H1 (cell line): Measurements from ENCODE around the gene PIGM. TPM values are rescaled to one million over a fixed set of nuclear protein-coding genes. Genes with fewer than 3 reads are reported as not detected.

Experiments
- CTCF ChIA-PET: fragments of 300-600 bp; sonication (Branson Sonifier 250); formaldehyde crosslinking; loops from one replicate; lab custom pipeline; 2021; ENCODE audit not compliant: partially characterized antibody; lab: Charles Lee
- POLR2A ChIA-PET: fragments of 300-600 bp; sonication (Branson Sonifier 250); formaldehyde crosslinking; loops from one replicate; lab custom pipeline; 2021; ENCODE audit warnings: inconsistent platforms; ENCODE audit not compliant: partially characterized antibody; lab: Charles Lee
- DNase-seq, 2 experiments: peaks; one replicate each; pipeline versions ENCODE4 v3.0.0 to v3.0.0-alpha.2; 2010 to 2022; ENCODE audit warnings: low spot score in 2 of 2, low read depth in 1 of 2, mixed read lengths in 1 of 2
- FAIRE-seq: peaks from 2 replicates; lab custom pipeline; 2011; peaks lifted over from hg19 to GRCh38; lab: Jason Lieb, UNC
- H2AFZ ChIP-seq: 2 replicates; pipeline ENCODE4 v1.8.1; 2012; ENCODE audit warnings: low read length, inconsistent platforms
- H2AK5ac ChIP-seq: 2 replicates; pipeline ENCODE4 v1.6.1; 2013; ENCODE audit warnings: low read depth, low read length
- H2BK120ac ChIP-seq: replicated peaks from 2 replicates; pipeline ENCODE3; 2013; ENCODE audit warnings: low read depth, low read length, inconsistent platforms
- H2BK12ac ChIP-seq: 2 replicates; pipeline ENCODE4 v1.6.1; 2013; ENCODE audit warnings: low read depth, low read length
- H2BK15ac ChIP-seq: 2 replicates; pipeline ENCODE4 v1.6.1; 2013; ENCODE audit warnings: low read length
- H2BK20ac ChIP-seq: 2 replicates; pipeline ENCODE4 v1.6.1; 2013; ENCODE audit warnings: low read length
- H2BK5ac ChIP-seq: 2 replicates; pipeline ENCODE4 v1.6.1; 2013; ENCODE audit warnings: low read depth, low read length
- H3K14ac ChIP-seq: 2 replicates; pipeline ENCODE4 v1.6.1; 2013; ENCODE audit warnings: inconsistent platforms; ENCODE audit not compliant: insufficient read length
- H3K18ac ChIP-seq: 2 replicates; pipeline ENCODE4 v1.6.1; 2013; ENCODE audit warnings: low read length; ENCODE audit errors: extremely low read depth
- H3K23ac ChIP-seq: 2 replicates; pipeline ENCODE4 v1.6.1; 2013; ENCODE audit warnings: inconsistent platforms; ENCODE audit not compliant: insufficient read length
- H3K23me2 ChIP-seq: 2 replicates; pipeline ENCODE4 v1.6.1; 2013; ENCODE audit warnings: low read depth, low read length
- H3K27ac ChIP-seq: 2 replicates; pipeline ENCODE4 v1.6.1; 2011; ENCODE audit warnings: low read depth, low read length, inconsistent platforms
- H3K27me3 ChIP-seq, 4 experiments: replicated peaks in 1 of 4; 1 replicate in 1 of 4; 2 replicates in 3 of 4; pipeline versions ENCODE4 v1.6.1 to v1.8.1; 2011 to 2013; ENCODE audit warnings: low read length in 3 of 4, mild to moderate bottlenecking in 3 of 4, inconsistent platforms in 2 of 4, mixed read lengths in 2 of 4, moderate library complexity in 1 of 4; ENCODE audit not compliant: control insufficient read depth in 3 of 4, insufficient read depth in 3 of 4; ENCODE audit errors: extremely low read depth in 1 of 4
- H3K36me3 ChIP-seq, 4 experiments: 2 replicates each; pipeline versions ENCODE4 v1.6.1 to v1.8.1; 2011 to 2013; ENCODE audit warnings: mild to moderate bottlenecking in 4 of 4, low read length in 3 of 4, moderate library complexity in 2 of 4, control low read depth in 1 of 4, inconsistent platforms in 1 of 4; ENCODE audit not compliant: insufficient read depth in 4 of 4, control insufficient read depth in 2 of 4
- H3K4ac ChIP-seq: replicated peaks from 2 replicates; pipeline ENCODE3; 2013; ENCODE audit warnings: low read length, low read depth, mixed read lengths, inconsistent platforms; ENCODE audit not compliant: insufficient read length
- H3K4me1 ChIP-seq, 4 experiments: replicated peaks in 1 of 4; 1 replicate in 1 of 4; 2 replicates in 3 of 4; pipeline versions ENCODE4 v1.6.1 to v1.8.1; 2011 to 2013; ENCODE audit warnings: low read length in 3 of 4, inconsistent platforms in 2 of 4, mixed read lengths in 1 of 4; ENCODE audit not compliant: insufficient read depth in 4 of 4, control insufficient read depth in 3 of 4
- H3K4me2 ChIP-seq, 2 experiments: 2 replicates each; pipeline versions ENCODE4 v1.6.1 to v1.8.1; 2011 to 2013; ENCODE audit warnings: low read depth in 2 of 2, low read length in 2 of 2, control low read depth in 1 of 2, inconsistent platforms in 1 of 2, mild to moderate bottlenecking in 1 of 2; ENCODE audit not compliant: insufficient read depth in 1 of 2
- H3K4me3 ChIP-seq, 4 experiments: fragments of 200-600, 300-600 bp in 1 of 4; sonication (generic), shearing (Covaris generic), sonication (Bioruptor Twin) in 1 of 4; 2 replicates each; pipeline versions ENCODE4 v1.5.1 to v1.8.1; 2011 to 2016; ENCODE audit warnings: low read length in 4 of 4, low read depth in 3 of 4, control low read depth in 2 of 4, inconsistent platforms in 2 of 4, mild to moderate bottlenecking in 2 of 4, mixed read lengths in 1 of 4, moderate library complexity in 1 of 4; ENCODE audit not compliant: insufficient read depth in 2 of 4; ENCODE audit errors: extremely low read depth in 1 of 4
- H3K56ac ChIP-seq: replicated peaks from 2 replicates; pipeline ENCODE3; 2013; ENCODE audit warnings: low read depth, mild to moderate bottlenecking, mixed read lengths, low read length, inconsistent platforms; ENCODE audit not compliant: insufficient read length
- H3K79me1 ChIP-seq: 2 replicates; pipeline ENCODE4 v1.6.1; 2013; ENCODE audit warnings: low read depth, low read length, control low read depth
- H3K79me2 ChIP-seq, 2 experiments: 2 replicates each; pipeline versions ENCODE4 v1.6.1 to v1.8.1; 2012 to 2013; ENCODE audit warnings: low read length in 2 of 2, mild to moderate bottlenecking in 2 of 2, inconsistent platforms in 1 of 2; ENCODE audit not compliant: insufficient read depth in 2 of 2, control insufficient read depth in 1 of 2
- H3K9ac ChIP-seq, 4 experiments: replicated peaks in 1 of 4; 1 replicate in 1 of 4; 2 replicates in 3 of 4; pipeline versions ENCODE4 v1.6.1 to v1.8.1; 2011 to 2013; ENCODE audit warnings: low read depth in 3 of 4, low read length in 3 of 4, control low read depth in 2 of 4, mild to moderate bottlenecking in 2 of 4, moderate library complexity in 2 of 4, inconsistent platforms in 1 of 4; ENCODE audit errors: extremely low read depth in 1 of 4
- H3K9me3 ChIP-seq, 2 experiments: 2 replicates each; pipeline versions ENCODE4 v1.6.1 to v1.8.1; 2012 to 2013; ENCODE audit warnings: mild to moderate bottlenecking in 2 of 2, moderate library complexity in 2 of 2, control low read depth in 1 of 2, inconsistent platforms in 1 of 2, low read depth in 1 of 2, low read length in 1 of 2, mixed read lengths in 1 of 2; ENCODE audit not compliant: insufficient read depth in 2 of 2
- H4K20me1 ChIP-seq, 2 experiments: replicated peaks in 1 of 2; 2 replicates each; pipeline versions ENCODE3 to v1.8.1; 2011 to 2013; ENCODE audit warnings: inconsistent platforms in 2 of 2, low read length in 2 of 2, mild to moderate bottlenecking in 1 of 2; ENCODE audit not compliant: insufficient read depth in 2 of 2, control insufficient read depth in 1 of 2
- H4K5ac ChIP-seq: 2 replicates; pipeline ENCODE4 v1.6.1; 2013; ENCODE audit warnings: low read length, low read depth, mixed read lengths, inconsistent platforms; ENCODE audit not compliant: insufficient read length
- H4K8ac ChIP-seq: 2 replicates; pipeline ENCODE4 v1.8.0; 2013; ENCODE audit warnings: mild to moderate bottlenecking, moderate library complexity, low read length, inconsistent platforms; ENCODE audit not compliant: insufficient read depth; ENCODE audit errors: extremely low read depth
- H4K91ac ChIP-seq: replicated peaks from 2 replicates; pipeline ENCODE3; 2013; ENCODE audit warnings: low read length, mixed read lengths, inconsistent platforms; ENCODE audit not compliant: insufficient read length
- HDAC2 ChIP-seq, 2 experiments: fragments of 300-600 bp in 1 of 2; sonication (generic) in 1 of 2; IDR thresholded peaks; 2 replicates each; pipeline ENCODE4 v1.6.1; 2011 to 2012; ENCODE audit warnings: low read depth in 2 of 2, low read length in 2 of 2, mild to moderate bottlenecking in 2 of 2, moderate library complexity in 2 of 2, borderline replicate concordance in 1 of 2, inconsistent platforms in 1 of 2
- KDM1A ChIP-seq: fragments of 200-600, 300-600 bp; sonication (generic); IDR thresholded peaks from 2 replicates; pipeline ENCODE4 v1.7.1; 2016; ENCODE audit warnings: mild to moderate bottlenecking, low read length, borderline replicate concordance
- KDM5A ChIP-seq: fragments of 200-600 bp; IDR thresholded peaks from 2 replicates; pipeline ENCODE4 v1.7.1; 2012; ENCODE audit warnings: mild to moderate bottlenecking, low read length, inconsistent platforms, mixed read lengths
- RBBP5 ChIP-seq: IDR thresholded peaks from 2 replicates; pipeline ENCODE4 v1.7.1; 2012; ENCODE audit warnings: low read depth, mild to moderate bottlenecking, inconsistent platforms, low read length, moderate library complexity, borderline replicate concordance
- SIN3A ChIP-seq, 2 experiments: IDR thresholded peaks in 1 of 2; conservative IDR thresholded peaks in 1 of 2; 2 replicates each; pipeline ENCODE4 v1.6.1; 2011 to 2012; ENCODE audit warnings: low read length in 2 of 2, improper control_type of control experiment in 1 of 2, low read depth in 1 of 2, mild to moderate bottlenecking in 1 of 2
- SIRT6 ChIP-seq: IDR thresholded peaks from one replicate; pipeline ENCODE4 v1.7.1; 2012; ENCODE audit warnings: low read length, inconsistent platforms
- WGBS, 2 experiments: shearing (Covaris generic) in 1 of 2; methylation state at CpG; one replicate each; pipeline versions ENCODE4 v1.1.6 to v1.1.7; 2013 to 2015; ENCODE audit warnings: low lambda C conversion rate in 2 of 2, mixed read lengths in 2 of 2, inconsistent platforms in 1 of 2, low coverage in 1 of 2, missing lambda C conversion rate in 1 of 2; ENCODE audit not compliant: insufficient replicate concordance in 2 of 2, insufficient coverage in 1 of 2, insufficient read length in 1 of 2; ENCODE audit errors: extremely low coverage in 1 of 2, missing lambda C conversion rate in 1 of 2; 5-methylcytosine and 5-hydroxymethylcytosine counted together
- polyA plus RNA-seq, 7 experiments: library from polyadenylated mRNA; depleted of rRNA in 3 of 7; stranded (reverse) in 5 of 7; unstranded in 2 of 7; fragments of >200 nt in 5 of 7; fragments of 200-250 nt in 2 of 7; gene quantifications; 1 replicate in 5 of 7; 2 replicates in 1 of 7; 4 replicates in 1 of 7; pipeline versions ENCODE4 v1.2.1 to v1.2.3, GENCODE V29; 2011 to 2013; ENCODE audit warnings: missing spikeins in 2 of 7, mixed read lengths in 2 of 7
- total RNA-seq: library from RNA; stranded (reverse); fragmentation: NEBNext Ultra II Directional; extraction: Animal tissue kit (Norgen Biotek cat#: 25700); gene quantifications from 2 replicates; pipeline ENCODE4 v1.2.1, GENCODE V29; 2021
- TF ChIP-seq, protein P1 (sequence below): IDR thresholded peaks from 2 replicates; pipeline ENCODE4 v1.6.1; 2012; ENCODE audit warnings: inconsistent platforms

PIGM gene
- total and polyA plus RNA-seq, 2 of the 8 experiments (the other 6 are each of a cell fraction or from before 2014, with no cell fraction given): 5.4 to 6.0 TPM

DNA sequence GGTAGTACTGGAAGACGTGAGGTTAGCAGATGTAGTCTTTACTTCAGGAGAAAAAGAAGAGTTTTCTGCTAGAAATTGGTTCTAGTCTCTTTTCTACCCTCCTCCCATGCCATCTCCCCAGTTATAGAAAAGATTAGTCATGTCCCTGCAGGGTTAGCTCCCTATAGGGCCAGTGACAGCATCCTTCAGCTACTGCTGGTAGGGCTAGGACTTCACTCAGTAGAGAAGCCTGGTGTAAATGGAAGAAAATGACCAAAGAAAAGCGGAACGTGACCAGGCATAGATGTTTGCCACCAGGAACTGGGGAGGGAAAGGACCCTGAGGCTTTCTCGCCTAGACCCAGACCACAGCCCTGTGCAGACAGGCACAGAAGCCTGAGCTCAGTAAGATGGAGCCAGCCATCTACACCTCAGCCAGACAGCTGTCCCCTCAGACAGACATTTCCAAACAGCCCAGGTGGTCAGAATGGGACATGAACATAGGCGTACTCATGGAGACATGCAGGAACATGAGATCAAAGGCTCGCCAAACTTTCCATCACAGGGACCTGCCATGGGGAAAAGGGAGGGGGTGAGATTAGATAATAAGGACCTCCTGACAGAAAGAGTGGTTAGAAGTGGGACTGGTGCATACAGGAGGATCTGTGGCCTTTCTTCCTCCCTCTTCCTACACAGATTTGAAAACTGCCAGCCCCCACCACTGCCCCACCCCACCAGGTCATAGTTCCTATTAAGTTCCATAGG is 54.3 kb downstream of the PIGM start:
- H2BK15ac ChIP-seq: no peak overlapping the region
- H3K36me3 ChIP-seq: no peaks in the 10 kb centered on the region
- no peak overlapping the region for H3K27ac ChIP-seq
- no peaks in the 10 kb centered on the region for H3K23me2 ChIP-seq
- no peak overlapping the region for H3K4ac ChIP-seq
- H3K56ac ChIP-seq: no peak overlapping the region
- H4K20me1 ChIP-seq: no peaks in the 10 kb centered on the region
- CTCF ChIA-PET: interaction anchor here (0.6 to 1.5 kb wide), 5 partner anchors 7 to 179 kb away, joined by 3 to 4 read pairs (median 3); no protein-coding TSS in a partner anchor
- H3K4me3 ChIP-seq: no peak overlapping the region
- no peak overlapping the region for H2AK5ac ChIP-seq
- H3K9me3 ChIP-seq: no peaks in the 10 kb centered on the region
- no peak for FAIRE-seq
- no peak overlapping the region for H3K4me2 ChIP-seq
- no peak overlapping the region for H2BK12ac ChIP-seq
- no peak overlapping the region for H3K18ac ChIP-seq
- TF ChIP-seq SIRT6 (no peak), KDM1A (no peak), KDM5A (no peak), SIN3A (conservative IDR thresholded peaks at IDR 0.05 in 1 of 2, IDR thresholded peaks at IDR 0.05 in 1 of 2; ENCODE audit: low read depth in 1 of 2, low read length in 2 of 2) (no peak), HDAC2 (IDR thresholded peaks at IDR 0.05; ENCODE audit: borderline replicate concordance in 1 of 2, low read depth in 2 of 2, low read length in 2 of 2) (no peak), RBBP5 (no peak)
- TF ChIP-seq, protein P1, sequence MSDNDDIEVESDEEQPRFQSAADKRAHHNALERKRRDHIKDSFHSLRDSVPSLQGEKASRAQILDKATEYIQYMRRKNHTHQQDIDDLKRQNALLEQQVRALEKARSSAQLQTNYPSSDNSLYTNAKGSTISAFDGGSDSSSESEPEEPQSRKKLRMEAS: no peak
- H3K27me3 ChIP-seq: peaks cover 0 to 3% (median under 1%) of the 10 kb centered on the region in 4 experiments; a peak in 1 of 7 replicates
- 85% methylated on average over 6 of the region's 6 CpGs; no CpG with 5 or more reads in 1 of the 2 experiments for WGBS, 2 experiments
- H4K8ac ChIP-seq: no peak overlapping the region
- no peaks in the 10 kb centered on the region for H3K79me2 ChIP-seq
- no peaks in the 10 kb centered on the region for H3K4me1 ChIP-seq
- H4K5ac ChIP-seq: no peak overlapping the region
- no peak overlapping the region for H3K14ac ChIP-seq
- no peak overlapping the region for H3K9ac ChIP-seq
- no peak overlapping the region for H2BK120ac ChIP-seq
- POLR2A ChIA-PET: interaction anchor here (1.6 kb wide), 1 partner anchor 14 kb away, joined by 3 read pairs; no protein-coding TSS in a partner anchor
- no peak overlapping the region for H2BK5ac ChIP-seq
- no peak overlapping the region for H2BK20ac ChIP-seq
- H3K23ac ChIP-seq: no peak overlapping the region
- no peak overlapping the region for H2AFZ ChIP-seq
- H4K91ac ChIP-seq: no peak overlapping the region
- no peaks in the 10 kb centered on the region for H3K79me1 ChIP-seq
- DNase-seq: no peak
